GM21423 (cell line): ENCODE results near the gene NR3C1.

Experiments used
- ATAC-seq: cut with Tn5 transposase; IDR thresholded peaks from one replicate; pipeline ENCODE4 v1.9.1; 2021; ENCODE audit warnings: mild to moderate bottlenecking, moderate library complexity; ENCODE audit not compliant: unreplicated experiment

The NR3C1 gene

DNA sequence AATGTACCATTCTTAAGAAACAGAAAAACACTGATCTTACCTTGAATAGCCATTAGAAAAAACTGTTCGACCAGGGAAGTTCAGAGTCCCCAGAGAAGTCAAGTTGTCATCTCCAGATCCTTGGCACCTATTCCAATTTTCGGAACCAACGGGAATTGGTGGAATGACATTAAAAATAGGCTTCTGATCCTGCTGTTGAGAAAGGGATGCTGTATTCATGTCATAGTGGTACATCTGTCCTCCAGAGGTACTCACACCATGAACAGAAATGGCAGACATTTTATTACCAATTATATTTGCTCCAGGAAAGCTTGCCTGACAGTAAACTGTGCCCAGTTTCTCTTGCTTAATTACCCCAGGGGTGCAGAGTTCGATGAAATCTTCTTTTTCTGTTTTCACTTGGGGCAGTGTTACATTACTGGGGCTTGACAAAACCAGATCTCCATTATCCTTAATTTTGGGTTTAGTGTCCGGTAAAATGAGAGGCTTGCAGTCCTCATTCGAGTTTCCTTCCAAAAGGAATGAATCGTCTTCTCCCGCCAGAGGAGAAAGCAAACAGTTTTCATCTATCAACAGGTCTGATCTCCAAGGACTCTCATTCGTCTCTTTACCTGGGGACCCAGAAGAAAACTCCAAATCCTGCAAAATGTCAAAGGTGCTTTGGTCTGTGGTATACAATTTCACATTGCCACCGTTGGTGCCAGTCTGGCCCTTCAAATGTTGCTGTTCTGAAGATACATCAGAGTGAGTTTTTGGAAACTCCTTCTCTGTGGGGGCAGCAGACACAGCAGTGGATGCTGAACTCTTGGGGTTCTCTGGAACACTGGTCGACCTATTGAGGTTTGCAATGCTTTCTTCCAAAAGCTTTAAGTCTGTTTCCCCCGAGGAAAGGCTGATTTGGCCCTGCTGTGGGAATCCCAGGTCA is 3.6 kb downstream of the NR3C1 start:
- ATAC-seq, result no peak

DNA sequence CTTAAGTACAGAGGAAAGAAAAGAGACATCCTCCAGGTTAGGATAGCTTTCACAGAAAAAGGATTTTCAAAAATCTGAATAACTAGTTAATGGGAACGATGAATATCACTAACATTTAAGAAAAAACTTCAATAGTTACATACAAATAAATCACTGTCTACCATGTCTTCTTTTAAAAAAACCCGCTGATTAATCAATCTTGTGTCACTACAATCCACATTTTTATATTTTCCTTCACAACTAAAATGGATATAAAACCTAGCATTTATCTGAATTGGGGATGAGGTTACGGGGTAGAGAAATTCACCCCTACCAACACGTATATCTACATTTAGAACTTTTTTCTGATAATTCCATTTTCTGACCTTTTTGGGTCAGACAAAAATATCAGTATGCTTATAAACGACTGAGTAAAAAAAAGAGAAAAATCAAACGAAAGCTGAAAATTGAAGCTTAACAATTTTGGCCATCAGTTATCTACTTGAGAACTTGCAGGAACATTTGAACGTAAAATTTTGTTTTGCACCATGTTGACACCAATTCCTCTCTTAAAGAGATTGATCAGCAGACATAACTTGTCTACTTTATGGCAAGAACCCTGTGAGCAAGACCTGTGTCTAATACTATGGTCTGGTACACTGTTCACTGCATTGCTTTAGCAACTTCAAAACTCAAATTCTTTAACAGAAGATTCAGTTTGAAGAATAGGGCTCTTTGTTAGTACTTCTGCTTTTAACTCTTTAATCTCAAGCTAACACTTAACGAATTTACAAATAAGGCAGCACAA is 4.8 kb downstream of the NR3C1 start:
- no peak for ATAC-seq

DNA sequence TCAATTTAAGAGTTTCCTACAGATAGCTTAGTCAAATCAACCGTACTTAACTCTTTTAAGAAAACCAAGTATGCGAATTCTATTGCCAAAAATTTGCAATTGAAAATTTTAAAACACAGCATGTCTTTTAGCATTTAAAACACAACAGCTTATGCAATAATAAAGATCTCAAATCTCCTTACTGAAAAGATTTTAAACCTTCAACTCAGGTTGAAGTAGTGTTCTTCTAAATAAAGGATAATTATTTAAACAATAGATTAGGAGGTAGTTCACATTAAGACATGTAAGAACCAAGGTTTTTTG is 5.5 kb downstream of the NR3C1 start:
- ATAC-seq, result no peak

DNA sequence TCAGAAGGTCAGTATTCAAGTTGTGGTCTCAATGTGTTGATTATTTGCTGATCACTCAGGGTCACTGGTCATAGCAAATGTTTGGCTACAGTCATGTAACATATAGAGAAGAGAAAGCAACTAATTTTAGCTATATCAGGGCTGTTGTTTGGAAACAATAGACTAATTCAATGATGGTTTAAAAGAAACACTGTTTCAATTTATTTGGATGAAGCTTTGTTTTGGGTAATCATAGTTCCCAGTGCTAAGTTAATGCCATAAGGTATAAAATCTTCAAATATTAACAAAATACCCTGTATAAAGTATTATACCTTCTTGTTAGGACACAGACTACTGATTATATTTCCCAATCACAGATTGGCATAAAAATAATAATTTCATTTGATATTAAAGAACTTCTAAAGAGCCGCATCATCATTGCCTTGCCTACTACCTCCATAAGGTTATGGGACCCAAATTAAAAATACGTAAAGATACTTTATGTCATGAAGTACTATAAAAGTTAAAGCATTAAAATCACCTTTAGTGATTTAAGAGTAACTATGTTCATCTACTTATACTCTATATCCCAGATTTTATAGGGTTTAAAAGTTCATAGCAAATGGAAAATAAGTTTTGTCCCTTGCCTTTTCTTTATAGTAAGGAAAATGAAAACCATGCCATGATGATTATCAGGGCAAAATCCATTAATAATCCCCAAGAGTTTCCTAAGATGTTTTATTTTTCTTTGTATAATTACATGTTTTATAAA is 6.0 kb downstream of the NR3C1 start:
- no peak for ATAC-seq

DNA sequence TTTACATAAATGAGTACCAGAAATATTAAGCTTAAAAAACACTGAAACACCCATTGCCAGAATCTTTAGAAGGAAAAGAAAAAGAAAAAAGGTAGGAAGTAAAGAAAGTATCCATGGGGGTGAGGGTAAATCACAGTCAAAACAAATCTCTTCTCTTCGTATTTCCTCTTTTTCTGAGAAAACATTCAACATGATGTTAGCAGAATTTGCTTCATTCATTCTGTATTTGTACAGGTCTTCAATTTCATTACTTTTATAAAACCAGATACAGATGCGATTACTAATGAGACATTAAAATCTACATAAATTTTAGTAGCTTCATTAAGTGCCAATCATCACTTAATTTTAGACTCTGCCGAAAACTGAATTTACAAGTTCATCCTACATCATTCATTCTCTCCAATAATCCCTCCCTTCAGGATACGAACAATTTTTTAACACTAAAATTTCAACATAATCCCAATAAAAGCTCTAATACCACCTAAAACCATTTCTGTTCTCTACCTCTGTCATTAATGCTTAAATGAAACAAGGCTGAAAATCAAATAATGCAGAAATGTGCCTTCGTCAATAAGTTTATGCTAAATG is 7.0 kb downstream of the NR3C1 start:
- peak; percentile 23 for ATAC-seq

DNA sequence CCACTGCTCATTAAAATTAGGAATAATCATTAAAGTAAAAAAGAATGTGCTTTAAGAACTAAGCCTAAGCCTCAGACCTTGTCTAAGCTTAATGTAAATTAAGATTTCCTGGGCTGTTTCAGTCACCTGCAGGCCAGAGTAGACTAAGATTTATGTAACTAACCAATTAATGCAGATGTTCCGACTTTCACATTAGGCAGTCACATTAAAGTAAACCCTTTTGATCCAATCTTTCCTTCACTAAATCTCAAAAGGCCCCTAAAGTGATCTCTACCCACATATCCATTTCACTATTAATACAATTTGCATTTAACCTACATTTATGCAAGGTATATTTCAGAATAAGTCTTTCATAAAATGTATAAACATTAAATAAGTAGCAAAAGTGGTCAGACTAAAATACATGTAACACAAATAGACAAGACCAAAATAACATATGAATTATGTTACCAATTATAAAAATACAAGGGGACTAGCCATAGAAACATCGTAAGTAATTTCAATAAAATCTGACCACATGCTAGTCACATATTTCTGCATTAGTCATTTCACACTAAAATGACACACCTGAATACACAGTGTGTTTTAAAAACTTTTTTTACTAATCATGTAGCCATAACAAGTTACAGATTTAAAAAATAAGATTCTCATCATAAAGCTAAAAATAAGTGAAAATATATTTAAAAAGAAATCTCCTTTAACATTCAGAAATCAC is 7.7 kb downstream of the NR3C1 start:
- ATAC-seq, result peak; percentile 44

DNA sequence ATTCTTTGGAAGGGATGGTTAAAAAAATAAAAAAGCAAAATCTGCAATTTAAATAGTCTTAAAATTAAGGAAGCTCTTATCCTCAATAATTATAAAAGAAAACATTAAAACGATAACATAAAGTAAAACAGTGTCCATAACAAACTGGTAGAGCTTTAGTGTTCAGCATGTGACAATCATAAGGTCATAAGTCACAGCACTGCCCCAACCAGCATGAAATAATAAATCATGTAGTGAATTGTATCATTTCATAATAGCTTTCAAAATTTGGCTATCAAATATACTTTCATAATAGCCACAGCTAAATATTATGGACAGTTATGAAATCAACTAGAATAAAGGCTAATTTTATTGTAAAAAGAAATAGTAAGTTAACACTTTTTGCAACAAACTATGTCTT is 10.0 kb downstream of the NR3C1 start:
- ATAC-seq, result no peak

DNA sequence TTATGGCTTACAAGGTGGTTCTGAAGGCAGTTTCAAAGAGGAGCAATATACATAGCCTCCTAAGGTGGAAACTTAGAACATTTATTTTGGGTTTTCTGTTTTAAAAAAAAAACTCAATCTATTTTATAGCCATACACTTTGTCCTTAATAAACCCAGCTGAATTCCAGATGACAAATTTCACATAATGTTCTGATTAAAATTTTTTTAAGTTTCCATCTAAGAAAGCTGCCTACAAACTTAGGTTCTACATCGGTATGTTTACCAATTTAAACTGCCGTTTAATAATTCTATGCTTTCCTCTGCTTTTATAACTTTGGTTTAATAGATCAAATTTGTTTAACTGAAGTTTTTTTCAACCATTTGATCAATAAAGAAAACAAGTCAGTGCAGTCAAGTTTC is 12.5 kb downstream of the NR3C1 start:
- ATAC-seq, result no peak

DNA sequence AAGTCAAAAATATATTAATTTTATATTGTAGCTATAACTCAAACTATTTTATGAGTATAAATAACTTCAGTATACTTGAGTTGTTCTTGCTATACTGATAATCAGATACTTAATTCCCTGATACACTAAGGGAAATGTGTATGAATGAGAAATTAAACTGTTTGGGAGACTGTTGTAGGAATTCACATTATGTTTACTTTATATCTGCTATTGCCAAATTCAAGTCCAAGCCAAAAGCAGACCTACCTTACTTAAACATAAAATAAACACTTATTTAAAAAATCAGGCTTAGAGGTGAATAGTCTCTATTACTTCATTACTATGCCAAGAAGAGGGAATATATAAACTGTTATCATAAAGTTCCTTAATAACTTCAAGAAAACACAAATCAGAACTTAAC is 13.2 kb downstream of the NR3C1 start:
- no peak for ATAC-seq

DNA sequence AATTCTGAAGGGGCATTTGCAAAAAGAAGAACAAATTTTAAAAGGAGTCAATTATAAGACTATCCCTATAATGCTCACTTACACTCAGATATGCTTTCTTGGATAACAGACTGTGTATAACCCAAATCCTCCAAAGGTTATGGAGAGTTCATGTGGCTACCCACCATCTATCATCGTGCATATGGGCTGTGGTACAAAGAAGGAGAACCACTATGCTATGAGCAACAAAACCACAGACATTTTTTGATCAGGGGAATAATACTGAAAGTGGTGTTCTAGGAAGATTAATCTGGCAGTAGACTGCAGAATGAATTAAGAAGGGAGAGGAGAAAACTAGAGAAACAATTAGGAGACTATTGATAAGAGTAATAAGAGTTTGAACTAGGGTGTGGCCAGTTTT is 16.8 kb downstream of the NR3C1 start:
- ATAC-seq, result no peak

DNA sequence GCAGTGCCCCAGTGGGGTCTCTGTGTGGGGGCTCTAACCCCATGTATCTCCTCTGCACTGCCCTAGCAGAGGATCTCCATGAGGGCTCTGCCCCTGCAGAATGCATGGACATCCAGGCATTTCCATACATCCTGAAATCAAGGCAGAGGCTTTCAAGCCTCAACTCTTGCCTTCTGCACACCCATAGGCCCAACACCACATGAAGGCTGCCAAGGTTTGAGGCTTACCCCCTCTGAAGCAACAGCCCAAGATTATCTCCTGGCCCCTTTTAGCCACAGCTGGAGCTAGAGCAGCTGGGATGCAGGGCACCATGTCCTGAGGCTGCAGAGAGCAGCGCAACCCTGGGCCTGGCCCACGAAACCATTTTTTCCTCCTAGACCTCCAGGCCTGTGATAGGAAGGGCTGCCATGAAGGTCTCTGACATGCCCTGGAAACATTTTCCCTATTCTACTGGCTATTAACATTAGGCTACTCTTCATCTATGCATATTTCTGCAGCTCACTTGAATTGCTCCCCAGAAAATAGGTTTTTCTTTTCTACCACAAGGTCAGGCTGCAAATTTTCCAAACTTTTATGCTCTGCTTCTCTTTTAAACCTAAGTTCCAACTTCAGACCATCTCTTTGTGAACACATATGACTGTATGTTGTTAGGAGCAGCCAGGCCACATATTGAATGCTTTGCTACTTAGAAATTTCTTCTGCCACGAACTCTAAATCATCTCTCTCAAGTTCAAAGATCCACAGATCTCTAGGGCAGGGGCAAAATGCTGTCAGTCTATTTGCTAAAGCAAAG is 18.4 kb downstream of the NR3C1 start:
- ATAC-seq, result no peak

DNA sequence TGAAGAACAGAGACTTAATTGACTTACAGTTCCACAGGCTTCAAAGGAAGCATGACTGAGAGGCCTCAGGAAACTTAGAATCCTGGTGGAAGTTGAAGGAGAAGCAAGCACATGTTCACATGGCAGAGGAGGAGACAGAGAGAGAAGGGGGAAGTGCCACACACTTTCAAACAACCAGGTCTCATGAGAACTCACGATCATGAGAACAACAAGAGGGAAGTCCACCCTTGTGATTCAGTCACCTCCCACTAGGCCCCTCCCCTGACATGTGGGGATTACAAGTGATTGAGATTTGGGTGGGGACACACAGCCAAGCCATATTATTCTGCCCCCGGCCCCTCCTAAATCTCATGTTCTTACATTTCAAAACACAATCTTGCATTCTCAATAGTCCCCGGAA is 19.5 kb downstream of the NR3C1 start:
- no peak for ATAC-seq

DNA sequence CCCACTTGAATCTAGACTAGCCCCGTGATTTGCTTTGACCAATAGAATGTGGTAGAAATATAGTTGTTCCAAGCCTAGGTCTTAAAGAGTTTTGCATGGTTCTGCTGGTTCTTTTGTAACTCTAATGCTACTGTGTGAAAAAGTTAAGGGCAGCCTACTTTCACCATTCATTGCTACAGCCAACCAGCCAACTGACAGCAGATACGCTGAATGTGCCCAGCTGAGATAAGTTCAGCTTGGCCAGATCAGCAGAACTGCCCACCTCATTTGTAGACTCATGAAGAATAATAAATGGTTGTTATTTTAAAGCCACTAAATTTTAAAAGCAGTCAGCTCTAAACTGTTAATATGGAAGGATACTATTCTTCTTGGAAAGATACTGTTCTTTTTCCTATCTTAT is 23.9 kb downstream of the NR3C1 start:
- no peak for ATAC-seq

DNA sequence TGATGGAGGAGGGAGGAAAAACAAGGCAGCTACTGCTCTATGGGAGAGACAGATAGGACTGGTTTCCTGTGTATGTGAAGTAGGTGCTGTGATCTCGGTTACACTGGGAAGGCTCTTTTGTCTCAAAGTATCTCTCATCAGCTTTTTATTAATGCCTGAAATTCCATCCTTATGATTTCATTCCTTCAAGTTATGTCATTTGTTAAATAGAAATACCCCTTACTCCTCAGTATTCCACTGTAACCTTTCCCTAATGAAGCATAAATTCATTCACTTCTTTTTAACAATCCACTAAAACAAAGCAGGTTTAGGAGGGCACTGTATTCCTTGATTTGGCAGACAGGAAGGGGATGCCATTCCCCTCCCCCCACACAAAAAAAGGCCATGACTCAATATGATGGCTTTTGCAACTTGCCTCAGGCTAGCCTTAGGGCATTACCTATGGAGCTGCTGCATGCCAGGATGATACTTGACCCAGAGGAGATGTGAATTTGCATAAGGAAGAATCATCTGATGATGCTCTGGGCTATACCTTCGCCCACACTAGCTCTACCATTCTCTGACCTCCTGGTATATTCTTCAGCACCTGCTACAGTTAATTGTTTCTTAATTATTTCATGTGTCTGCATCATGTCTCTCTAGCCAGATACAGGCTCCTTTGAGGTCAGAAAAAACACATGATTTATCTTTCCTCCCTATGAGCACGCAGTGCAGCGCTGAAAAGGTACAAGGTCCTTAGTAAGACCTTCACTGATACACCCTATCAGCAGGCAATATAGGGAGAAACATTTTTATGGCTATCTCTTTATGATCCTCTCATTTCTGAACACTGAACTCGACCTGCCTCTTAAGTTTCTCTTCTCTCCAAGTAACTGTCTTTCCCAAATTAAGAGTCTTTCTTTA is 26.3 kb downstream of the NR3C1 start:
- ATAC-seq, result no peak

DNA sequence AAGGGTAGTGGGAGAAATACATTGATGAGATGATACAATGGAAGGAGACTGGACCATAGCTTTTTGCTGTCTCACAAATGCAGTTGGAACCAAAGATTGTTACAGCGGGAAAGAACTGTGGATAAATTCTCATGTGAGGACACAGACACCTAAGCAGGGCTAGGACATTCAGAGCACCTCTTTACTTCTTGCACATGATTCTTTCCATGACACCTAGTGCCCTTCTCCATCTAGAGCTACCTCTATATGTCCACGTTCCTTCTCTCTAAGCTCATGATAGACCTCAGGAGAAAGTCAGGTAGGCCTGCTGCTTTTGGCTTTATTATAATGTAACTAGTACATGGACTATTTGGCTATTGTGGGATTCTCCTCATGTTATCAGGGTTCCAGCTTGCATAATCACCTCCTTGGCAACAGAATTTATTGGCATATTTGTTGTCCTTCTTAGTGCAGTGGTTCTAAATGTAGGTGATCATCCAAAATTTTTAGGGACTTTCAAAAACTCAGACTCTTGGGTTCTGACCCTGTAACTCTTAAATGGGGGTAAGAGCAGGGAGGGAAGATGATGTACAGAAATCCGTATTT is 27.2 kb downstream of the NR3C1 start:
- no peak for ATAC-seq

DNA sequence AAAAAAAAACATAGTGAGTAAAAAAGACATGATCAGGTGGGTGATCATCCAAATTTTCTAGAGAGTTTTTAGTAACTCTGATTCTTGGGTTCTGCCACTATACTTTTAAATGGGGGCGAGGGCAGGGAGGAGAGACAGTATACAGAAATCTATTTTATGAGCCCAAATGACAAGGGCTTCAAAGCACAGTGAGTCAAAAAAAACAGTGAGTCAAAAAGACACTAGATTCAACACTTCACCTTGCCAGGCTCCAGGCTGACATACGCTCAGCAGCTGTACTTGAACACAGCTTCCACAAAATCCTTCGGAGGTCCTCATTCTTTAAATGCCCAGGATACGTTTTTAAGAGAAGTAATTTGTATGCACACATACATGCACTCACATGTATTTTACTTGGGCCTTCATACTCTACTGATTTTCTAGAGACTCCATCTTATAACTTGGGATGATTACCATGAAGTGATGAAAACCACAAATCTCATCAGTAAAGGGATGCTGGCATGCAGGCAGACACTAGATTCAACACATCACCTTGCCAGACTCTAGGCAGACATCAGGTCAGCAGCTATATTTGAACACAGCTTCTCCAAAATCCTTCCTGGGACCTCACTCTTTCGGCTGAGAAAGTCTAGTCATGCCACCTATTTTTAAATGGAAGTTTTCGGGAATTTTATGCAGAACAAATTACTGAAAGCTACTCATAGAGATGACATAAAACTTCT is 28.8 kb downstream of the NR3C1 start:
- ATAC-seq, result no peak

DNA sequence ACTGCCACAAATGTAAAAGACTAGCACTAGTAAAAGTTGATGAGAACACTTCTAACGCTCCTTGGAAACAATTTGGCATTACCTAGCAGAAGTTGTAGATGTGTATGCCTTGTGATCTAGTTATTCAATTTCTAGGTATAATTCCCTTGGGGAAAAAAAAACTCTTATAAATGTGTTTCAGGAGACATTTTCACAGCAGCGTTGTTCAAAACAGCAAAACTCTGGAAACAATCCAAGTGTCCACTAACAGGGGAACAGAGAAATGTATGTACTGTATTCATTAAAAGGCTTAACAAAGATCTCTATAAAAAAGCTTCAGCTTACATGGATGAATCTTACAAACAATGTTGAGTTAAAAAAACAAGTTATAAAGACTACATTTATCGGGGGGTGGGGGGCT is 30.4 kb downstream of the NR3C1 start:
- no peak for ATAC-seq
